Measurements from ENCODE around the gene PEX5L.
"Not testable (repeated sequence)": the region's sequence is repeated elsewhere in the genome, so short reads cannot be mapped to it uniquely, and the experiment has no call there.

The PEX5L gene

GRCh38 chr3:180036671-180037455 lies at the start of gene PEX5L:
Gene PEX5L, minus strand, starts transcription at chr3:180036937. Its CDS starts 338 bp downstream, at chr3:180036599.
- peak; percentile 94 for DNase-seq

- no peak for DNase-seq
These were observed 48.5 kb upstream of the PEX5L start for GRCh38 chr3:180085122-180085710.

- DNase-seq = no peak
These were observed 46.0 kb upstream of the PEX5L start for GRCh38 chr3:180082699-180083098.

- no peak for DNase-seq
These were observed 41.9 kb upstream of the PEX5L start for GRCh38 chr3:180078592-180078991.

- no peak for DNase-seq
These were observed 36.8 kb upstream of the PEX5L start for GRCh38 chr3:180073561-180073960.

GRCh38 chr3:180072786-180073185 lies 36.0 kb upstream of the PEX5L start:
- DNase-seq = no peak

GRCh38 chr3:180070925-180071324 lies 34.2 kb upstream of the PEX5L start:
- DNase-seq = no peak

- DNase-seq = no peak
These were observed 31.3 kb upstream of the PEX5L start for GRCh38 chr3:180068023-180068422.

GRCh38 chr3:180066598-180066997 lies 29.9 kb upstream of the PEX5L start:
- no peak for DNase-seq

GRCh38 chr3:180063783-180064182 lies 27.0 kb upstream of the PEX5L start:
- no peak for DNase-seq

- DNase-seq = no peak
These were observed 26.0 kb upstream of the PEX5L start for GRCh38 chr3:180062771-180063170.

- no peak for DNase-seq
These were observed 22.6 kb upstream of the PEX5L start for GRCh38 chr3:180059356-180059755.

- DNase-seq = no peak
These were observed 21.5 kb upstream of the PEX5L start for GRCh38 chr3:180058238-180058637.

- DNase-seq = not testable (repeated sequence)
These were observed 18.9 kb upstream of the PEX5L start for GRCh38 chr3:180055656-180056055.

- no peak for DNase-seq
These were observed 12.7 kb upstream of the PEX5L start for GRCh38 chr3:180049391-180049790.

- DNase-seq = no peak
These were observed 12.1 kb upstream of the PEX5L start for GRCh38 chr3:180048840-180049239.

- no peak for DNase-seq
These were observed 11.4 kb upstream of the PEX5L start for GRCh38 chr3:180048103-180048502.

- no peak for DNase-seq
These were observed 4.2 kb upstream of the PEX5L start for GRCh38 chr3:180040966-180041365.

GRCh38 chr3:180036092-180036670 lies 556 bp downstream of the PEX5L start:
- DNase-seq = no peak

GRCh38 chr3:180026997-180027396 lies 9.7 kb downstream of the PEX5L start:
- no peak for DNase-seq

GRCh38 chr3:180018543-180018942 lies 18.2 kb downstream of the PEX5L start:
- DNase-seq = no peak

GRCh38 chr3:180017846-180018245 lies 18.9 kb downstream of the PEX5L start:
- DNase-seq = no peak

- no peak for DNase-seq
These were observed 24.8 kb downstream of the PEX5L start for GRCh38 chr3:180011927-180012326.

GRCh38 chr3:180008318-180008717 lies 28.4 kb downstream of the PEX5L start:
- DNase-seq = not testable (repeated sequence)
